HL-60 (cell line): Measurements from ENCODE around the gene TMEM250.
"Not testable (repeated sequence)": the region's sequence is repeated elsewhere in the genome, so short reads cannot be mapped to it uniquely, and the experiment has no call there.

Experiments
- DNase-seq, 2 experiments: peaks; one replicate each; pipeline ENCODE4 v3.0.0-alpha.2; 2010 to 2020; ENCODE audit warnings: low read depth in 1 of 2, low spot score in 1 of 2
- H3K27ac ChIP-seq: fragments of 250-450 bp; sonication (Bioruptor Pico); replicated peaks from 2 replicates; pipeline ENCODE4 v1.5.1; 2020; ENCODE audit warnings: mild to moderate bottlenecking, moderate library complexity
- H3K27me3 ChIP-seq: fragments of 250-450 bp; sonication (Bioruptor Pico); 2 replicates; pipeline ENCODE4 v1.5.1; 2021; ENCODE audit warnings: mild to moderate bottlenecking, moderate library complexity; ENCODE audit not compliant: insufficient read depth, poor library complexity, severe bottlenecking
- H3K4me3 ChIP-seq: replicated peaks from 2 replicates; pipeline ENCODE4 v1.5.1; 2011; ENCODE audit warnings: mild to moderate bottlenecking, control low read depth, low read length; ENCODE audit not compliant: insufficient read depth
- GABPA ChIP-seq: IDR thresholded peaks from 2 replicates; pipeline ENCODE4 v1.6.1; 2012; ENCODE audit warnings: low read depth
- POLR2AphosphoS5 ChIP-seq: IDR thresholded peaks from 2 replicates; pipeline ENCODE4 v1.6.1; 2012; ENCODE audit warnings: low read depth
- REST ChIP-seq: IDR thresholded peaks from 2 replicates; pipeline ENCODE4 v1.6.1; 2012; ENCODE audit warnings: low read depth; ENCODE audit not compliant: insufficient replicate concordance
- SPI1 ChIP-seq: IDR thresholded peaks from 2 replicates; pipeline ENCODE4 v1.6.1; 2012; ENCODE audit warnings: low read depth, mild to moderate bottlenecking, borderline replicate concordance
- TF ChIP-seq, protein P1 (sequence below): IDR thresholded peaks from one replicate; pipeline ENCODE4 v1.5.1; 2011; ENCODE audit warnings: low read length, control low read depth, inconsistent platforms; ENCODE audit not compliant: insufficient read depth

TMEM250 gene

DNA sequence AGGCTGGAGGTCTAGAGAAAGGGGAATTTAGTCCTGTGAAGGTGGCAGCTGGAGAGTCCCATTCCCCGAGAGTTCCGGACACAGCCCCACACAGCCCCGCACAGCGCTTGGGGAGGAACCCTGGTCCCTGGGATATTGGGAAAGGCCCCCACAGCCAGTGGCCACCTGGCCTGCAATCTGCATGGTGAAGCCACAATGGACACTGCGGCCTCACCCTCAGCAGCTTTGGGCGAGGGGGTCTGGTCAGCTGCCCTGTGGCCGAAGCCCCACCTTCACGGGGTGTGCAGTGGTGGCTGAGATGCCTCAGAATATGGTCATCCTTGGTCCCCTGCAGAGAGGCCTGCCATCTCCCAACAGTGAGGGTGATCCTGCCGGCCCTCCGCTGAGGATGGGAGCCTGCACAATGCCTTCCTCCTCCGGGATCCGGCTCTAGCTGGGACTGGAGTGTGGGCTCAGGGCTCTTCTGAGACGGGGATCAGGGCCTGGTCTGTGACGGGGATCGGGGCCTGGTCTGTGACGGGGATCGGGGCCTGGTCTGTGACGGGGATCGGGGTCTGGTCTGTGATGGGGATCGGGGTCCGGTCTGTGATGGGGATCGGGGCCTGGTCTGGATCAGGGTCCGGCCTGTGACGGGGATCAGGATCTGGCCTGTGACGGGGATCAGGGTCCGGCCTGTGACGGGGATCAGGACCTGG, 33.3 kb upstream of the TMEM250 start:
- DNase-seq, result no peak
- TF ChIP-seq GABPA (no peak), REST (no peak), SPI1 (no peak), POLR2AphosphoS5 (no peak)
- TF ChIP-seq, protein P1, sequence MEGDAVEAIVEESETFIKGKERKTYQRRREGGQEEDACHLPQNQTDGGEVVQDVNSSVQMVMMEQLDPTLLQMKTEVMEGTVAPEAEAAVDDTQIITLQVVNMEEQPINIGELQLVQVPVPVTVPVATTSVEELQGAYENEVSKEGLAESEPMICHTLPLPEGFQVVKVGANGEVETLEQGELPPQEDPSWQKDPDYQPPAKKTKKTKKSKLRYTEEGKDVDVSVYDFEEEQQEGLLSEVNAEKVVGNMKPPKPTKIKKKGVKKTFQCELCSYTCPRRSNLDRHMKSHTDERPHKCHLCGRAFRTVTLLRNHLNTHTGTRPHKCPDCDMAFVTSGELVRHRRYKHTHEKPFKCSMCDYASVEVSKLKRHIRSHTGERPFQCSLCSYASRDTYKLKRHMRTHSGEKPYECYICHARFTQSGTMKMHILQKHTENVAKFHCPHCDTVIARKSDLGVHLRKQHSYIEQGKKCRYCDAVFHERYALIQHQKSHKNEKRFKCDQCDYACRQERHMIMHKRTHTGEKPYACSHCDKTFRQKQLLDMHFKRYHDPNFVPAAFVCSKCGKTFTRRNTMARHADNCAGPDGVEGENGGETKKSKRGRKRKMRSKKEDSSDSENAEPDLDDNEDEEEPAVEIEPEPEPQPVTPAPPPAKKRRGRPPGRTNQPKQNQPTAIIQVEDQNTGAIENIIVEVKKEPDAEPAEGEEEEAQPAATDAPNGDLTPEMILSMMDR, result no peak
- Histone ChIP-seq H3K27ac (no peak overlapping the region), H3K4me3 (no peak overlapping the region), H3K27me3 (peaks cover 7% of the 10 kb centered on the region)

DNA sequence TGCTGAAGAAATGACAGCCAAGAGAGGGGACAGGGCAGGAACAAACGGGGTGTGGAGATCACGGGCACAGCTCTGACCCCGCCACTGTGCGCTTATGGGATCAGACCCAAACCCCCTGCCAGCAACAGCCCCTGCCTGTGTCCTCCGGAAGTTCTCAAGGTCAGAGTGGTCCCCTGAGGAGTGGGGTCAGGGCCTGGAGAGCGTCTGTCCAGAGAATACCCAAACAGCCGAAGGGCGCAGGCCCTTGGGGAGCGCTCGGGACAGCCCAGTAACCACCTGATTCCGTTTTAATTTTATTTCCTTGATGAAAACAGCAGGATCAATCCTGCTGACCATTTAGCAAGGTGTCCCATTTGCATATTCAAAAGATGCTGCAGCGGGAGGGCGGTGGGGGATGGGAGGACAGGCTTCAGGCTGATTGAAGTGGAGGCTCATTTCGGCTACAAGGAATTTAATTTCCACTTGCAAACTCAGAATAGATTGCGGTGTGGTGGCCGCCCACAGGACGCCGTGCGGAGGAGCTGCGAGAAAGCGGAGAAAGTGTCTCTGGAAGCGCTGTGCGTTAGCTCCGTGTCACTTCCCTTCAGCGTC, 32.6 kb upstream of the TMEM250 start:
- no peak for DNase-seq
- H3K27me3 ChIP-seq, result peaks cover 10% of the 10 kb centered on the region
- H3K4me3 ChIP-seq, result no peak overlapping the region
- TF ChIP-seq SPI1, result no peak
- TF ChIP-seq REST, result no peak
- no peak for TF ChIP-seq POLR2AphosphoS5
- TF ChIP-seq, protein P1, result no peak
- no peak for TF ChIP-seq GABPA
- H3K27ac ChIP-seq, result no peak overlapping the region

- not testable (repeated sequence) for H3K27ac ChIP-seq, H3K4me3 ChIP-seq, DNase-seq
- peaks cover 11% of the 10 kb centered on the region for H3K27me3 ChIP-seq
Observed at GRCh38 chr9:136150664-136151213, 32.1 kb upstream of the TMEM250 start.

DNA sequence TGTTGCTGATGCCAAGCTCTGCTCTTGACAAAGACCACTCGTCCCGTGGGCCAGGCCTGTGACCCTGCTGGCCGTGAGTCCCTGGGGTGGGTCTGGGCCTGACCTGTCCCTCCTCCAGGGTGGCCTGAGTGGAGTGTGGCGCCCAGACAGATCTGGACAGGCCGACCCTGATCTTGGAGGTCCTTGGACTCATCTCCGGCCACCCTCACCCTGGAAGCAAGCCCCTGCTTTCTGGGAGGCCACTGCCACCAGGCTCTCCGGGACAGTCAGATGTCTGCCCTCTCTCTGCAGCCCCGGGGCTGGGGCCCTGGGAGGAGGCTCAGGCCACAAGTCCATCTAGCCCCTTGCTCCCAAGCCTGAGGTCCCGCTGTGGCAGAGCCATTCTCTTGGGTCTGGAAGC, 31.2 kb upstream of the TMEM250 start:
- H3K27me3 ChIP-seq, result peaks cover 11% of the 10 kb centered on the region
- TF ChIP-seq POLR2AphosphoS5, result no peak
- H3K27ac ChIP-seq, result no peak overlapping the region
- no peak overlapping the region for H3K4me3 ChIP-seq
- DNase-seq, result no peak
